HepG2 (cell line): Measurements from ENCODE around the gene RARA. TPM values are rescaled to one million over a fixed set of nuclear protein-coding genes. Genes with fewer than 3 reads are reported as not detected.

Source experiments
- ATAC-seq: fragments of 200-7000 bp; cut with Tn5 transposase; 3 replicates; pipeline ENCODE4 v1.9.1; 2020; ENCODE audit warnings: mild to moderate bottlenecking, moderate library complexity
- BruUV-seq: library from RNA; stranded (reverse); fragments of 400-500 nt; replicated peaks from 2 replicates; lab custom pipeline; 2021; lab: Mats Ljungman, UMichigan
- CTCF ChIA-PET: fragments of 300-600 bp; formaldehyde crosslinking; extraction: SDS; loops from one replicate; lab custom pipeline; 2021; ENCODE audit warnings: low total read pairs, inconsistent platforms, low intra/inter-chr PET ratio; lab: Yijun Ruan, JAX
- POLR2A ChIA-PET: fragments of 350-600 bp; sonication (Branson Sonifier 250); formaldehyde crosslinking; loops from one replicate; lab custom pipeline; 2020; ENCODE audit warnings: antibody characterized with exemption, inconsistent platforms; lab: Yijun Ruan, JAX
- DNase-seq: peaks from one replicate; pipeline ENCODE4 v3.0.0-alpha.2; 2015; ENCODE audit warnings: low spot score
- FAIRE-seq: peaks from 3 replicates; lab custom pipeline; 2011; peaks lifted over from hg19 to GRCh38; lab: Jason Lieb, UNC
- H2AFZ ChIP-seq: one replicate; pipeline ENCODE4 v1.6.1; 2011; ENCODE audit warnings: low read length, inconsistent platforms
- H3K27ac ChIP-seq: fragments of 300-600 bp; 3 replicates; pipeline ENCODE4 v1.8.0; 2011; ENCODE audit warnings: mixed run types, mild to moderate bottlenecking, mixed read lengths, low read length, inconsistent platforms; ENCODE audit not compliant: insufficient read depth; ENCODE audit errors: extremely low read length
- H3K27me3 ChIP-seq, 2 experiments: fragments of 200-600 bp in 1 of 2; 2 replicates in 1 of 2; 3 replicates in 1 of 2; pipeline versions ENCODE4 v1.6.0 to v1.8.0; 2011; ENCODE audit warnings: low read length in 2 of 2, mild to moderate bottlenecking in 2 of 2, moderate library complexity in 2 of 2, inconsistent platforms in 1 of 2; ENCODE audit not compliant: insufficient read depth in 2 of 2, control insufficient read depth in 1 of 2
- H3K36me3 ChIP-seq, 2 experiments: fragments of 200-600 bp in 1 of 2; replicated peaks in 1 of 2; 2 replicates in 1 of 2; 3 replicates in 1 of 2; pipeline versions ENCODE4 v1.5.1 to v1.8.0; 2011; ENCODE audit warnings: low read length in 2 of 2, inconsistent platforms in 1 of 2; ENCODE audit not compliant: insufficient read depth in 2 of 2, control insufficient read depth in 1 of 2
- H3K4me1 ChIP-seq: 2 replicates; pipeline ENCODE4 v1.5.1; 2012; ENCODE audit warnings: low read length, inconsistent platforms; ENCODE audit not compliant: insufficient read depth
- H3K4me2 ChIP-seq: 2 replicates; pipeline ENCODE4 v1.6.0; 2011; ENCODE audit warnings: low read depth, low read length, inconsistent platforms
- H3K4me3 ChIP-seq, 3 experiments: fragments of 200-600 bp in 1 of 3; sonication (generic), shearing (Covaris generic) in 1 of 3; replicated peaks in 1 of 3; 2 replicates each; pipeline ENCODE4 v1.5.1; 2011 to 2016; ENCODE audit warnings: low read length in 3 of 3, inconsistent platforms in 2 of 3, low read depth in 2 of 3, mild to moderate bottlenecking in 2 of 3, control low read depth in 1 of 3, mixed read lengths in 1 of 3; ENCODE audit not compliant: insufficient read depth in 1 of 3
- H3K79me2 ChIP-seq: one replicate; pipeline ENCODE4 v1.6.1; 2011; ENCODE audit warnings: low read length, inconsistent platforms; ENCODE audit not compliant: insufficient read depth
- H3K9ac ChIP-seq: 2 replicates; pipeline ENCODE4 v1.6.0; 2011; ENCODE audit warnings: mild to moderate bottlenecking, low read depth, low read length, inconsistent platforms; ENCODE audit not compliant: insufficient read depth
- H3K9me3 ChIP-seq: 2 replicates; pipeline ENCODE4 v1.5.1; 2012; ENCODE audit warnings: mild to moderate bottlenecking, low read length
- H4K20me1 ChIP-seq: 2 replicates; pipeline ENCODE4 v1.6.0; 2011; ENCODE audit warnings: inconsistent platforms, mild to moderate bottlenecking, low read length, moderate library complexity; ENCODE audit not compliant: insufficient read depth
- CBFB ChIP-seq: sonication (generic); formaldehyde crosslinking; IDR thresholded peaks from 2 replicates; pipeline ENCODE4 v1.4.0; 2020; ENCODE audit warnings: missing genetic modification reagents
- ELF4 ChIP-seq: sonication (generic); formaldehyde crosslinking; IDR thresholded peaks from 2 replicates; pipeline ENCODE4 v1.5.0; 2020; ENCODE audit warnings: missing genetic modification reagents, mild to moderate bottlenecking, moderate library complexity, borderline replicate concordance
- HNF4A ChIP-seq: sonication (generic); formaldehyde crosslinking; IDR thresholded peaks from 2 replicates; pipeline ENCODE4 v1.4.0; 2020; ENCODE audit warnings: missing genetic modification reagents
- NFIC ChIP-seq: IDR thresholded peaks from 2 replicates; pipeline ENCODE4 v1.6.1; 2012; ENCODE audit warnings: mild to moderate bottlenecking, low read length, inconsistent platforms
- SOX5 ChIP-seq: IDR thresholded peaks from 2 replicates; pipeline ENCODE4 v1.6.1; 2016; ENCODE audit warnings: borderline replicate concordance
- ZKSCAN8 ChIP-seq: IDR thresholded peaks from 2 replicates; pipeline ENCODE4 v1.6.1; 2016; ENCODE audit warnings: borderline replicate concordance, missing genetic modification reagents, missing compliant biosample characterization
- ZNF33A ChIP-seq: sonication (generic); formaldehyde crosslinking; IDR thresholded peaks from 2 replicates; pipeline ENCODE4 v1.5.1; 2020; ENCODE audit warnings: missing genetic modification reagents, mild to moderate bottlenecking, moderate library complexity, borderline replicate concordance
- WGBS: methylation state at CpG from one replicate; pipeline ENCODE4 v1.1.6; 2017; ENCODE audit warnings: low lambda C conversion rate; 5-methylcytosine and 5-hydroxymethylcytosine counted together
- in situ Hi-C: cut with HindIII; loops from 2 replicates; pipeline ENCODE4 v1.10.0; 2017; ENCODE audit warnings: low pct_unique_long_range_greater_than_20kb; ENCODE audit not compliant: extremely low pct_ligation_motif_present
- intact Hi-C: fragments of 100-400 bp; cut with micrococcal nuclease; formaldehyde crosslinking; loops from one replicate; pipeline ENCODE4 v1.10.0; 2022; ENCODE audit not compliant: unreplicated experiment
- polyA plus RNA-seq, 8 experiments: library from polyadenylated mRNA; depleted of rRNA in 3 of 8; stranded (reverse) in 7 of 8; unstranded in 1 of 8; fragments of >200 nt; fragmentation: Illumina TruSeq in 4 of 8; extraction: Trizol in 4 of 8; gene quantifications; 2 replicates each; pipeline versions ENCODE4 v1.2.1 to v1.2.3, GENCODE V29; 2011 to 2016; ENCODE audit warnings: low read depth in 4 of 8, missing spikeins in 1 of 8, mixed read lengths in 1 of 8; ENCODE audit not compliant: insufficient read depth in 1 of 8
- total RNA-seq, 5 experiments: library from RNA; depleted of rRNA; stranded (reverse); fragments of >200 nt; fragmentation: Illumina TruSeq; extraction: Trizol; gene quantifications; 2 replicates each; pipeline ENCODE4 v1.2.3, GENCODE V29; 2016; ENCODE audit warnings: low read depth in 1 of 5
- TF ChIP-seq, protein P1 (sequence below): fragments of 450-650 bp; IDR thresholded peaks from 2 replicates; pipeline ENCODE4 v1.6.1; 2017; ENCODE audit warnings: mild to moderate bottlenecking
- TF ChIP-seq, protein P2 (sequence below): sonication (generic); formaldehyde crosslinking; IDR thresholded peaks from 2 replicates; pipeline ENCODE4 v1.4.0; 2020; ENCODE audit warnings: low read depth, missing genetic modification reagents
- TF ChIP-seq, protein P3 (sequence below): IDR thresholded peaks from 2 replicates; pipeline ENCODE4 v1.6.1; 2016

Gene RARA
- total and polyA plus RNA-seq, 2 of the 13 experiments (the other 11 are each of a cell fraction or from before 2014, with no cell fraction given): 6.4 to 8.6 TPM

DNA sequence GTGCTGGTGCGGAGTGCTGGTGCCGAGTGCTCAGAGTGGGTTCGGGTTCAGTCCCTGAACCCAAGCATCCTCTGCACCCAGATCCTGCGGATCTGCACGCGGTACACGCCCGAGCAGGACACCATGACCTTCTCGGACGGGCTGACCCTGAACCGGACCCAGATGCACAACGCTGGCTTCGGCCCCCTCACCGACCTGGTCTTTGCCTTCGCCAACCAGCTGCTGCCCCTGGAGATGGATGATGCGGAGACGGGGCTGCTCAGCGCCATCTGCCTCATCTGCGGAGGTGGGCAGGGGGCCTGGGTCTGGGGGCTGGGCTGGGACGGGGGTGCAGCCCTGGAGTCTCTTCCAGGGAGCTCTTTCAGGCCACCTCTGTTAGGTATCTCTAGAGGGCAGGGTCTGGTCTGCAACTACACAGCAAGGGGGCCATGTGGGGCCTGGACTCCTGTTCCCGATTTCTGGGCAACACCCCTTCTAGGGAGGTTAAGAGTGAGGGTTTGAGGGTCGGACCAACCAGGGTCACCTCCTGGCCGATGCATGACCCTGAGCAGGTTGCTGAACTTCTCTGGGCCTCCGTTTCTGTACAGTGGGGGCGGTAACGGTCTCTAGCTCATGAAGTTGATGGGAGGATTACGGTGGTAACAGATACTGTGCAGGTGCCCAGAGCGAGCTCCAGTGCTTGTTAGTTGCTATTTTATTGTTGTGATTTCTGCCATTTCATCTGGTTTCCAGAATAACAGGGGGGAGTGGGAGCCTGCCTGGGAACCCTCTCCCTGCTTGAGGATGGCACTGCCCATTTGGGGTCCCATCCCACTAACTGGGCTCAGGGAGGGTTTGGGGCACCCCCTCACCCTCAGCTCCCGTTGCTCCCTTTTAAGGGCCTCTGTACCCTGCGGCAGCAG lies 45.5 kb downstream of the RARA start (continued):
- TF ChIP-seq, protein P1, sequence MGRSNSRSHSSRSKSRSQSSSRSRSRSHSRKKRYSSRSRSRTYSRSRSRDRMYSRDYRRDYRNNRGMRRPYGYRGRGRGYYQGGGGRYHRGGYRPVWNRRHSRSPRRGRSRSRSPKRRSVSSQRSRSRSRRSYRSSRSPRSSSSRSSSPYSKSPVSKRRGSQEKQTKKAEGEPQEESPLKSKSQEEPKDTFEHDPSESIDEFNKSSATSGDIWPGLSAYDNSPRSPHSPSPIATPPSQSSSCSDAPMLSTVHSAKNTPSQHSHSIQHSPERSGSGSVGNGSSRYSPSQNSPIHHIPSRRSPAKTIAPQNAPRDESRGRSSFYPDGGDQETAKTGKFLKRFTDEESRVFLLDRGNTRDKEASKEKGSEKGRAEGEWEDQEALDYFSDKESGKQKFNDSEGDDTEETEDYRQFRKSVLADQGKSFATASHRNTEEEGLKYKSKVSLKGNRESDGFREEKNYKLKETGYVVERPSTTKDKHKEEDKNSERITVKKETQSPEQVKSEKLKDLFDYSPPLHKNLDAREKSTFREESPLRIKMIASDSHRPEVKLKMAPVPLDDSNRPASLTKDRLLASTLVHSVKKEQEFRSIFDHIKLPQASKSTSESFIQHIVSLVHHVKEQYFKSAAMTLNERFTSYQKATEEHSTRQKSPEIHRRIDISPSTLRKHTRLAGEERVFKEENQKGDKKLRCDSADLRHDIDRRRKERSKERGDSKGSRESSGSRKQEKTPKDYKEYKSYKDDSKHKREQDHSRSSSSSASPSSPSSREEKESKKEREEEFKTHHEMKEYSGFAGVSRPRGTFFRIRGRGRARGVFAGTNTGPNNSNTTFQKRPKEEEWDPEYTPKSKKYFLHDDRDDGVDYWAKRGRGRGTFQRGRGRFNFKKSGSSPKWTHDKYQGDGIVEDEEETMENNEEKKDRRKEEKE: no peak
- TF ChIP-seq HNF4A (CRISPR knock-in tag) (peak; percentile 38; the same call in 1 of the 2 replicates), SOX5 (no peak)

DNA sequence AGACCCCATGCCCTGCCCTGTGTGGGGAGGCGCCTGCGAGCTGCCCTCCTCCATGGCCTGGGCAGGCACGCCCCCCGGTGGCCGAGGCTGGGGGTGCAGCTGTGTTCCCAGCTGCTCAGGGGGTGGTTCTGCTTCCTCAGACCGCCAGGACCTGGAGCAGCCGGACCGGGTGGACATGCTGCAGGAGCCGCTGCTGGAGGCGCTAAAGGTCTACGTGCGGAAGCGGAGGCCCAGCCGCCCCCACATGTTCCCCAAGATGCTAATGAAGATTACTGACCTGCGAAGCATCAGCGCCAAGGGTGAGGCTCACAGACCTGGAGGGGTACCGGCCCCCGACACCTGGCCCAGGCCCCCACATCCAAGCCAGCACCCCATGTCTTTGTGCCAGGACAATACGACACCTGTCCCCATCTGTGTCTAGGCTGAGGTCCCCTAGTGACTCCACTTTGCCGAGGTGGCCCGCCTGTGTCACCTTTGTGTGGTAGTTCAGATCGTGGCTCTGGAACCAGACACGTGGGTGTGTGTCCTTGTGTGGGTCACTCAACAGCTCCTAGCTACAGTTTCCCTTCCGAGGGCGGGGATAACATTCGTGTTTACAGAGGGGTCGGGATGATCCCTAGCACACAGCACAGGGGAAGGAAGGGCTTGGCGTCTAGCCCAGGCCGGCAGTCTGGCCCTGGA lies 46.3 kb downstream of the RARA start:
- no peak overlapping the region for H3K4me2 ChIP-seq
- no peak overlapping the region for H2AFZ ChIP-seq
- peaks cover 55% of the 10 kb centered on the region for H3K4me1 ChIP-seq
- CTCF ChIA-PET: interaction anchor here (0.9 to 5.1 kb wide), 3 partner anchors 15 to 65 kb away, joined by 3 to 157 read pairs (median 5); no protein-coding TSS in a partner anchor
- BruUV-seq: no TSS peak
- POLR2A ChIA-PET: interaction anchor here (0.6 to 4.2 kb wide), 9 partner anchors 10 to 136 kb away, joined by 3 to 34 read pairs (median 3); partner anchors contain the start of gene WIPF2
- no peaks in the 10 kb centered on the region for H4K20me1 ChIP-seq
- FAIRE-seq: peak; percentile 37
- intact Hi-C loops (loop anchor here (1.0 to 5.0 kb wide), 2 partner anchors 52 to 153 kb away; no protein-coding TSS in a partner anchor), in situ Hi-C loops (loop anchor here (10.0 kb wide), 1 partner anchor 150 kb away; no protein-coding TSS in a partner anchor)
- peak; percentile 74 for ATAC-seq
- H3K27ac ChIP-seq: no peak overlapping the region
- H3K27me3 ChIP-seq: no peaks in the 10 kb centered on the region; a peak in 1 of 5 replicates
- H3K9me3 ChIP-seq: no peaks in the 10 kb centered on the region
- 79% methylated on average over 12 of the region's 29 CpGs for WGBS
- H3K4me3 ChIP-seq: no peak overlapping the region
- H3K9ac ChIP-seq: no peak overlapping the region
- peak; percentile 58 for DNase-seq
- peaks cover 13 to 14% of the 10 kb centered on the region in 2 experiments for H3K36me3 ChIP-seq
- H3K79me2 ChIP-seq: no peaks in the 10 kb centered on the region
- no peak for TF ChIP-seq ELF4
- TF ChIP-seq, protein P2, sequence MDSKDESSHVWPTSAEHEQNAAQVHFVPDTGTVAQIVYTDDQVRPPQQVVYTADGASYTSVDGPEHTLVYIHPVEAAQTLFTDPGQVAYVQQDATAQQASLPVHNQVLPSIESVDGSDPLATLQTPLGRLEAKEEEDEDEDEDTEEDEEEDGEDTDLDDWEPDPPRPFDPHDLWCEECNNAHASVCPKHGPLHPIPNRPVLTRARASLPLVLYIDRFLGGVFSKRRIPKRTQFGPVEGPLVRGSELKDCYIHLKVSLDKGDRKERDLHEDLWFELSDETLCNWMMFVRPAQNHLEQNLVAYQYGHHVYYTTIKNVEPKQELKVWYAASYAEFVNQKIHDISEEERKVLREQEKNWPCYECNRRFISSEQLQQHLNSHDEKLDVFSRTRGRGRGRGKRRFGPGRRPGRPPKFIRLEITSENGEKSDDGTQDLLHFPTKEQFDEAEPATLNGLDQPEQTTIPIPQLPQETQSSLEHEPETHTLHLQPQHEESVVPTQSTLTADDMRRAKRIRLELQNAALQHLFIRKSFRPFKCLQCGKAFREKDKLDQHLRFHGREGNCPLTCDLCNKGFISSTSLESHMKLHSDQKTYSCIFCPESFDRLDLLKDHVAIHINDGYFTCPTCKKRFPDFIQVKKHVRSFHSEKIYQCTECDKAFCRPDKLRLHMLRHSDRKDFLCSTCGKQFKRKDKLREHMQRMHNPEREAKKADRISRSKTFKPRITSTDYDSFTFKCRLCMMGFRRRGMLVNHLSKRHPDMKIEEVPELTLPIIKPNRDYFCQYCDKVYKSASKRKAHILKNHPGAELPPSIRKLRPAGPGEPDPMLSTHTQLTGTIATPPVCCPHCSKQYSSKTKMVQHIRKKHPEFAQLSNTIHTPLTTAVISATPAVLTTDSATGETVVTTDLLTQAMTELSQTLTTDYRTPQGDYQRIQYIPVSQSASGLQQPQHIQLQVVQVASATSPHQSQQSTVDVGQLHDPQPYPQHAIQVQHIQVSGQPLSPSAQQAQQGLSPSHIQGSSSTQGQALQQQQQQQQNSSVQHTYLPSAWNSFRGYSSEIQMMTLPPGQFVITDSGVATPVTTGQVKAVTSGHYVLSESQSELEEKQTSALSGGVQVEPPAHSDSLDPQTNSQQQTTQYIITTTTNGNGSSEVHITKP (CRISPR knock-in tag): no peak
- TF ChIP-seq CBFB (CRISPR knock-in tag): peak; percentile 85
- no peak for TF ChIP-seq NFIC
- no peak for TF ChIP-seq ZNF33A
- no peak for TF ChIP-seq ZKSCAN8 (CRISPR knock-in tag)
- TF ChIP-seq, protein P3, sequence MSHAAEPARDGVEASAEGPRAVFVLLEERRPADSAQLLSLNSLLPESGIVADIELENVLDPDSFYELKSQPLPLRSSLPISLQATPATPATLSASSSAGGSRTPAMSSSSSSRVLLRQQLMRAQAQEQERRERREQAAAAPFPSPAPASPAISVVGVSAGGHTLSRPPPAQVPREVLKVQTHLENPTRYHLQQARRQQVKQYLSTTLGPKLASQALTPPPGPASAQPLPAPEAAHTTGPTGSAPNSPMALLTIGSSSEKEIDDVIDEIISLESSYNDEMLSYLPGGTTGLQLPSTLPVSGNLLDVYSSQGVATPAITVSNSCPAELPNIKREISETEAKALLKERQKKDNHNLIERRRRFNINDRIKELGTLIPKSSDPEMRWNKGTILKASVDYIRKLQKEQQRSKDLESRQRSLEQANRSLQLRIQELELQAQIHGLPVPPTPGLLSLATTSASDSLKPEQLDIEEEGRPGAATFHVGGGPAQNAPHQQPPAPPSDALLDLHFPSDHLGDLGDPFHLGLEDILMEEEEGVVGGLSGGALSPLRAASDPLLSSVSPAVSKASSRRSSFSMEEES (CRISPR knock-in tag): 0 out of 2 replicates have a peak, but pooled peaks have one; percentile 16
